ENCODE results near the gene POU5F1. TPM values are rescaled to one million over a fixed set of nuclear protein-coding genes. Genes with fewer than 3 reads are reported as not detected.

POU5F1 gene
- total RNA-seq, 1 experiment from 2014 or later: 1.1 TPM

DNA sequence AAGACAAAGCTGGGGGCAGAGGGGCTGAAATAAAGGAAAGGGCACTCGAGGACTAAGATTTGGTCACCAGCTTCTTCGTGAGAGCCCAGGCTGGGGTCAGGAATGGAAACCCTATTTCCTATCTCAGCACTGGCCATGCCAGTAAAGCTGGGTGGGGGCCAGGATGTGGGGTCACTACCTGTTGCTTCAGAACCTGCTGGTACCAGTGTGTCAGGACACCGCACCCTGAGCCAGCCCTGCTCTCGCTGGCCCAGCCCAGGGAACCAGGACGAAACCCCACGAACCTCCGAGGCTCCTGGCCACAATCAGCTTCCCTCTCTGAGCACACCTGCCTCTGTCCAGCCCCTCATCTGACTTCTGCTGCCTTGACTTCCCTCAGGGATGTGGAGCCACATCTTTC lies 52.3 kb downstream of the POU5F1 start:
- Histone ChIP-seq H3K9me3 (ENCODE audit: control insufficient read depth, insufficient read depth, low read depth, low read length) (no peaks in the 10 kb centered on the region), H3K4me1 (ENCODE audit: control insufficient read depth, insufficient read depth, low read length) (peaks cover 30% of the 10 kb centered on the region), H3K36me3 (ENCODE audit: control insufficient read depth, insufficient read depth, low read length) (no peaks in the 10 kb centered on the region), H3K27me3 (ENCODE audit: control insufficient read depth, insufficient read depth, low read length) (no peaks in the 10 kb centered on the region), H3K4me3 (ENCODE audit: low read depth in 2 of 2, low read length in 2 of 2) (no peak overlapping the region), H3K27ac (ENCODE audit: low read length) (no peak overlapping the region)
- CTCF ChIA-PET: no interaction called here
- ATAC-seq (no peak), DNase-seq (ENCODE audit: low read depth, low spot score) (no peak)
- POLR2A ChIA-PET: no interaction called here
- intact Hi-C loops (cut with micrococcal nuclease; ENCODE audit: unreplicated experiment) (no loop called here), in situ Hi-C loops (cut with HindIII; ENCODE audit: low pct_unique_long_range_greater_than_20kb, low sequenced_read_pairs) (no loop called here)
- no peak for TF ChIP-seq POLR2AphosphoS5 (IDR thresholded peaks at IDR 0.05; ENCODE audit: low read depth, low read length)
- TF ChIP-seq TCF7L2 (IDR thresholded peaks at IDR 0.05; ENCODE audit: low read depth, low read length): no peak
- no peak for TF ChIP-seq SIN3A (IDR thresholded peaks at IDR 0.05; ENCODE audit: borderline replicate concordance, insufficient read depth, low read depth, low read length)
- TF ChIP-seq, protein P1, sequence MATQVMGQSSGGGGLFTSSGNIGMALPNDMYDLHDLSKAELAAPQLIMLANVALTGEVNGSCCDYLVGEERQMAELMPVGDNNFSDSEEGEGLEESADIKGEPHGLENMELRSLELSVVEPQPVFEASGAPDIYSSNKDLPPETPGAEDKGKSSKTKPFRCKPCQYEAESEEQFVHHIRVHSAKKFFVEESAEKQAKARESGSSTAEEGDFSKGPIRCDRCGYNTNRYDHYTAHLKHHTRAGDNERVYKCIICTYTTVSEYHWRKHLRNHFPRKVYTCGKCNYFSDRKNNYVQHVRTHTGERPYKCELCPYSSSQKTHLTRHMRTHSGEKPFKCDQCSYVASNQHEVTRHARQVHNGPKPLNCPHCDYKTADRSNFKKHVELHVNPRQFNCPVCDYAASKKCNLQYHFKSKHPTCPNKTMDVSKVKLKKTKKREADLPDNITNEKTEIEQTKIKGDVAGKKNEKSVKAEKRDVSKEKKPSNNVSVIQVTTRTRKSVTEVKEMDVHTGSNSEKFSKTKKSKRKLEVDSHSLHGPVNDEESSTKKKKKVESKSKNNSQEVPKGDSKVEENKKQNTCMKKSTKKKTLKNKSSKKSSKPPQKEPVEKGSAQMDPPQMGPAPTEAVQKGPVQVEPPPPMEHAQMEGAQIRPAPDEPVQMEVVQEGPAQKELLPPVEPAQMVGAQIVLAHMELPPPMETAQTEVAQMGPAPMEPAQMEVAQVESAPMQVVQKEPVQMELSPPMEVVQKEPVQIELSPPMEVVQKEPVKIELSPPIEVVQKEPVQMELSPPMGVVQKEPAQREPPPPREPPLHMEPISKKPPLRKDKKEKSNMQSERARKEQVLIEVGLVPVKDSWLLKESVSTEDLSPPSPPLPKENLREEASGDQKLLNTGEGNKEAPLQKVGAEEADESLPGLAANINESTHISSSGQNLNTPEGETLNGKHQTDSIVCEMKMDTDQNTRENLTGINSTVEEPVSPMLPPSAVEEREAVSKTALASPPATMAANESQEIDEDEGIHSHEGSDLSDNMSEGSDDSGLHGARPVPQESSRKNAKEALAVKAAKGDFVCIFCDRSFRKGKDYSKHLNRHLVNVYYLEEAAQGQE (IDR thresholded peaks at IDR 0.05; ENCODE audit: insufficient read depth in 1 of 2, low read depth in 2 of 2, low read length in 1 of 2): no peak
- TF ChIP-seq, protein P2, sequence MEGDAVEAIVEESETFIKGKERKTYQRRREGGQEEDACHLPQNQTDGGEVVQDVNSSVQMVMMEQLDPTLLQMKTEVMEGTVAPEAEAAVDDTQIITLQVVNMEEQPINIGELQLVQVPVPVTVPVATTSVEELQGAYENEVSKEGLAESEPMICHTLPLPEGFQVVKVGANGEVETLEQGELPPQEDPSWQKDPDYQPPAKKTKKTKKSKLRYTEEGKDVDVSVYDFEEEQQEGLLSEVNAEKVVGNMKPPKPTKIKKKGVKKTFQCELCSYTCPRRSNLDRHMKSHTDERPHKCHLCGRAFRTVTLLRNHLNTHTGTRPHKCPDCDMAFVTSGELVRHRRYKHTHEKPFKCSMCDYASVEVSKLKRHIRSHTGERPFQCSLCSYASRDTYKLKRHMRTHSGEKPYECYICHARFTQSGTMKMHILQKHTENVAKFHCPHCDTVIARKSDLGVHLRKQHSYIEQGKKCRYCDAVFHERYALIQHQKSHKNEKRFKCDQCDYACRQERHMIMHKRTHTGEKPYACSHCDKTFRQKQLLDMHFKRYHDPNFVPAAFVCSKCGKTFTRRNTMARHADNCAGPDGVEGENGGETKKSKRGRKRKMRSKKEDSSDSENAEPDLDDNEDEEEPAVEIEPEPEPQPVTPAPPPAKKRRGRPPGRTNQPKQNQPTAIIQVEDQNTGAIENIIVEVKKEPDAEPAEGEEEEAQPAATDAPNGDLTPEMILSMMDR (IDR thresholded peaks at IDR 0.05): no peak
- no TSS peak for BruUV-seq (replicated peaks)

DNA sequence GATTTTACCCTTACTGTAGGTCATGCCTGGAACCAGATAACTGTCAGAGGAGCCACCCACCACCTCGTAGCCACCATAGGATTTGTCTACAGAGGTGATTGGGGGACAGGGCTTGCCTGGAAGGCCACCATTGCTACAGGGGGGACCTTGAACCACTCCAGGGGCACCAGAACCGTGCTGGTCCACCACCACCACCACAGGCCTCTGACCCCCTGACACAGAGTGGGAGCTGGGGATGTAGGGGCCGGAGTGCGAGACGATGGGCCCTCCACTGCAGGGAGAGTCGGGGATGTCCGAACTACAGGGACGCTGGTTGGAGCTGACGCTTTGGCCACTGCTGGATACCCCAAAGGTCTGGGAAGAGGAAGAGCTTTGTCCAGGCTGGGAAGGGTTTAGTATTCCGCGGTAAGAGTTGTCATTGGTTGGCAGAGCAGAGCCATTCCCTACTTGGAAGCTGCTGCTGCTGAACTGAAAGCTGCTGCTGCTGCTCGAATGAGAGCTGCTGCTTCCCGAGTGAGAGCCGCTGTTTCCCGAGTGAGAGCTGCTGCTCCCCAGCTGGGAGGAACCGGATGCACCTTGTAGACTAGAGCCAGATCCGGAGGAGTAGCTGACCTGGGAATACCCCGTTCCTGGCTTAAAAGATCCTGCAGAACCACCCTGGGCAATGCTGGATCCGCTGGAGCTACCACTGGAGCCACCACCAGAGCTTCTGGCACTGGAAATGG lies 53.7 kb downstream of the POU5F1 start:
- intact Hi-C loops (cut with micrococcal nuclease; ENCODE audit: unreplicated experiment) (no loop called here), in situ Hi-C loops (cut with HindIII; ENCODE audit: low pct_unique_long_range_greater_than_20kb, low sequenced_read_pairs) (no loop called here)
- Histone ChIP-seq H3K27ac (ENCODE audit: low read length) (0 out of 2 replicates have a peak overlapping the region, but pooled peaks have one; percentile 53), H3K4me1 (ENCODE audit: control insufficient read depth, insufficient read depth, low read length) (peaks cover 19% of the 10 kb centered on the region), H3K9me3 (ENCODE audit: control insufficient read depth, insufficient read depth, low read depth, low read length) (no peaks in the 10 kb centered on the region), H3K4me3 (ENCODE audit: low read depth in 2 of 2, low read length in 2 of 2) (peak overlapping the region; percentile 7 to 37), H3K36me3 (ENCODE audit: control insufficient read depth, insufficient read depth, low read length) (no peaks in the 10 kb centered on the region), H3K27me3 (ENCODE audit: control insufficient read depth, insufficient read depth, low read length) (no peaks in the 10 kb centered on the region)
- TF ChIP-seq, protein P2 (IDR thresholded peaks at IDR 0.05): no peak
- no peak for TF ChIP-seq SIN3A (IDR thresholded peaks at IDR 0.05; ENCODE audit: borderline replicate concordance, insufficient read depth, low read depth, low read length)
- TF ChIP-seq POLR2AphosphoS5 (IDR thresholded peaks at IDR 0.05; ENCODE audit: low read depth, low read length): no peak
- TF ChIP-seq TCF7L2 (IDR thresholded peaks at IDR 0.05; ENCODE audit: low read depth, low read length): no peak
- TF ChIP-seq, protein P1 (IDR thresholded peaks at IDR 0.05; ENCODE audit: insufficient read depth in 1 of 2, low read depth in 2 of 2, low read length in 1 of 2): no peak
- DNase-seq (ENCODE audit: low read depth, low spot score) (no peak), ATAC-seq (peak; percentile 59)
- ChIA-PET CTCF (interaction anchor here (1.1 to 1.2 kb wide), 2 partner anchors 12 to 30 kb away, joined by 4 read pairs; no protein-coding TSS in a partner anchor), POLR2A (no interaction called here)
- BruUV-seq (replicated peaks): no TSS peak

Data from Panc1 (cell line).